DMS53 treated with DMSO at 0.1 percent for 48 hours (cell line): Measurements from ENCODE around the gene SERTM2.
"Not testable (repeated sequence)": the region's sequence is repeated elsewhere in the genome, so short reads cannot be mapped to it uniquely, and the experiment has no call there.

Source experiments
- DNase-seq: peaks from one replicate; lab custom pipeline; 2025; ENCODE audit not compliant: unreplicated experiment; lab: John Stamatoyannopoulos, UW

SERTM2 gene

DNA sequence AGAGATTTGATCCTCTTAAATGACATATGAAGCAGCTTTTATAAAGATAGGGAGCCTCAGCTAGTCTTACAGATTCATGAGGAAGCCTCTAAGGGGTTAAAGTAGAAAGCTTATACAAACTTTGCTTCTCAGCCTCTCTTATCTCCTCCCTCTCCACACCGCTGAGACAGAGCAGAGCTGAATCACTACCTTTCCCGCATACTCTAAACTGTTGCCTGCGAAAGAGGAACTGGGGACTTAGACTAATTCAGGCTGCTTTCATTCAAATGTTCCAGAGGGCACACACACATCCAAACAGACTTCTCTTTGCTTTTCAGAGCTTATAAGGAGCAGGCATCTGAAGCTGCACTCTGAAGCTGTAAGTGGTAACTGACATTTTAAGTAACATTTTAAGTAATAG, at the start of gene SERTM2:
Gene SERTM2, plus strand, starts transcription at position 169 of the 400 bp plus-strand sequence. CDS start 7,213 bp downstream, outside the sequence.
- DNase-seq: peak; percentile 16

DNA sequence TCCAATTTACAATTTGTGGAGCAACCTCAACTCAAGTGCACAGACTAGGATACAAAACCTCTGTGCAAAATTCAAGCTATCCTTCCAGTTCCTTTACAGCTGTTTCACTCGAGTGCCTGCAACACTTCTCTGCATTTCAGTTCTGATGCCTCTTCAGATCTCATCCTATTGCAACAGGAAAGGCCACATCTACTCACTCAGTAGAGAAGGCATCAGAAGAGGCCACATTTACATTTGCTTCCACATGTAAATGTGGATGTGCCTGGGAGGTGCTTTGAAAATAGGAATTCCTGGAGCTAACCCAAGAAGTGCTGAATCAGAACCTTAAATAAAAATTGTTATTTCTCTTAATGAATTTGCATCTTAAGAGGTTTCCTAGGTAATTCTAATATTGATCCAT, 45.8 kb upstream of the SERTM2 start:
- DNase-seq: no peak

DNA sequence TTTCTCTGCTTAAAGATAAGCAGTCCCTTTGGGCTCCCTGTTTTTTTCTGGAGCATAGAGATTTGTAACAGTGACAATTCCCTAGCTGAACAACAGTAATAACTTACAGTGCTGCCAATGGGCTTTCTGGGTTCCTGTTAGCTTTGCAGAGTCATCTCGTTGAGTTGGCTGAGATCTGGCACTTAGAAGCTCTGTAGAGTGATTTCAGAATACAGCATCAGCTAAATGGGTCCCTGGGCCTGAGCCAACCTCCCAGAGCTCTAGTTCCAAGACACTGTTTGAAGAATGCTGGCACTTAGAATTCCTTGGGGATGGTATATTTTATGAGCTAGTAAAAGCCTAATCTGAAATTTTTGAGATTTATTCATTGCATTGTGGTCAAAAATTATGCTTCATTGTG, 43.5 kb upstream of the SERTM2 start:
- no peak for DNase-seq

DNA sequence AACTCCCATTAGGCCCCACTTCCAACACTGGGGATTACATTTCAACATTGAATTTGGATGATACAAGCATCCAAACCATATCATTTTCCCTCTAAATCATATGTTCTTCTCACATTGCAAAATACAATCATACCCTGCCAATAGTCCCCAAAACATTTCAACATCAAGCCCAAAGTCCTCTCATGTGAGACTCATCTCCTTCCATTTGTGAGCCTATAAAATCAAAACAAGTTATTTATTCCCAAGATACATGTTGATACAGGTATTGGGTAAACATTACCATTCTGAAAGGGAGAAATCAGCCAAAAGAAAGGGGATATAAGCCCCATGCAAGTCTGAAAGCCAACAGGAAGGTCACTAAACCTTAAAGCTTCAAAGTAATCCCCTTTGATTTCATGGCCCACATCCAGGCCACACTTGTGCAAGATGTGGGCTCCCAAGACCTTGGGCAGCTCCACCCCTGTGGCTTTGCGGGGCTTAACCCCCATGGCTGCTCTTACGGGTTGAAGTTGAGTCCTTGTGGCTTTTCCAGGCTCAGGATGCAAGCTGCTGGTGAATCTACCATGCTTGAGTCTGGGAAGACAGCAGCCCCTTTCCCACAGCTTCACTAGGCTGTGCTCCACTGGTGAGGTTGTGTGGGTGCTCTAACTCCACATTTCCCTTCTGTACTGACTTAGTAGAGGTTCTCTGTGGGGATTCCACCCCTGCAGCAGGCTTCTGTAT, 40.6 kb upstream of the SERTM2 start:
- DNase-seq: no peak

DNA sequence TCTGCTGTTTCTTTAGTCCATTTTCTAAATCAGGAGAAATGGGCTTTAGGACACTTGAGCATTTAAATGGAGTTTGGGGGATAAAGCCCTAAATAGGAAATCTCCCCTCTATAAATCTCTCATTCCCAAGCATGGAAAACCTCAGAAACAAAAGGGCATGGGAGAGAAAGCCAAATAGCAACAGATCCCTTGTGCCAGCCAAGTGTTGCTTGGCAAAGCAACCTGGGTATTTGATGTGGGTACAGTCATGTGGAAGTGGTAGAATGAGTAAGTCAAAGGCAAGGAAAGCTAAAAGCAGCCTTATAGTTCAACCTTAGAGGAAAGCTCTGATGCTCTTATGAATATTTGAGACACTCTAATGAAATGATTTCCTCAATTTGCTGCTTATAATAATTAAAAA, 29.5 kb upstream of the SERTM2 start:
- no peak for DNase-seq

DNA sequence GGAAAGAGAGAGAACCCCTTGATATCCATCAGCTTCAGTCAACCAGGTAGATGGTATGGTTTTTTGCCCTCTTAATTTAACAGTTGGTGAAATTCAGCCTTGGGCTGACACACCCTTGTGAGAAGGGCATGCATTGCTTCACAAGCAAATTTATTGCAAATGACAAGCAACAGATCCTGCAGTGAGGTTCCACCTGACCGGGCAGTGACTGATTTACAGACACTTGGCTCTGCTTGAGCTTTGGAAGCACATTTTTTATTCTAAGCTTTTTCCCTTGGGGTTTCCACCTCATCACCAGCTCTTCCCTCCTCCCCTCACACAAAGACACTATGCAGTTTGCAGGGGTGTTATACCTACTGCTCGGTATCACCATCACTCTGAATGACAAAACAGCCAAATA, 28.3 kb upstream of the SERTM2 start:
- DNase-seq: no peak

DNA sequence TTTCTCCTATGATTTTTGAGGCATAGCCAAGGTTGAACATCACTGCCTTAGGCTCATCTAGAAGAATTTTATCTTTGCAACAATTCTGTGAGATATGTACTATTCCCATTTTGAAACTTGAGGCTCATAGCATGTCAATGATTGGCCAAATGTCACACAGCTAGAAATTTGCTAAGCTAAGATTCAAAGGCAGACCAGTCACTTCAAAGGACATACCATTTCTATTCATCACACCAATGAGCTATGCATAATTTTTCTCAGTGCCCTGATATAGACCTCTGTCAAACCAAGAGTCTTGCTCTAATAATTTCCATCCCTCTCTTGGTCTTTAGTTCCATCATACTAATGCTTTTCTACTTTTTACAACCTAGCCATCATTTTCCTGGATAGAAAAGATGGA, 27.6 kb upstream of the SERTM2 start:
- DNase-seq: no peak

DNA sequence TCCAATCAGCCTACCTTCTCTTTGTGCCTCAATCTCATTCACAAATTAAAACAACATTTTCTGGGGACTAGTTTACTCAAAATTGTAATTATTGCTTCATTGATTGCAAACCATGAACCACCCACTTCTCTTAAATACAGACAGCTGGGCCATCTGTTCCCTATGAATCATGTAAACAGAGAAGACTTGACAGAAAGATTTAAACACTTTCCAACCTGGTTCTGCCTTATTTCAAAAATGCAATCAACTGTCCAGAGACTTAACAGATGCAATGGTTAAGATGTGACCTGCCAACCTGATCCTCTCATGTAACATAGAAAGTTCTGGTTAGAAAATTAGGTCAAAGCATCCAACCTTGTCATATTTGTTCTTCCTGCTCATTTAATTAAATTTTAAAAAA, 20.8 kb upstream of the SERTM2 start:
- peak; percentile 4 for DNase-seq

DNA sequence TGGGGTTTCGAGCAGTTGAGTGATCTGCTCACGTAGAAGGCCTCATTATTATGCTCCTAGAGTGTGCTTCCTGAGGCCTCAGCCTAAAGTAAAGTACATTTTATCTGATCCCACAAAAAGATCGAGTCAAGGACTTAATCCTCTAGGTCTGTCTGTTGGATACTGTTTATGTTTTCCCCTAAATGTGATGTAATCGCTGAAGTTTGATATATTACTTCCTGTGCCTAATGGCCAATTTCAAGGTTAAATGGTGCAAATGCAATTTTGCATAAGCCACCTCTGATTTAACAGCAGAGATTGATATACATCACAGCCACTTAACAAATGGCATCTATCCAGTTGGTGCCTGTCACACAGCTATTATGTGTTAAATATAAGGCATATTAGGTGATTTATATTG, 19.4 kb upstream of the SERTM2 start:
- no peak for DNase-seq

DNA sequence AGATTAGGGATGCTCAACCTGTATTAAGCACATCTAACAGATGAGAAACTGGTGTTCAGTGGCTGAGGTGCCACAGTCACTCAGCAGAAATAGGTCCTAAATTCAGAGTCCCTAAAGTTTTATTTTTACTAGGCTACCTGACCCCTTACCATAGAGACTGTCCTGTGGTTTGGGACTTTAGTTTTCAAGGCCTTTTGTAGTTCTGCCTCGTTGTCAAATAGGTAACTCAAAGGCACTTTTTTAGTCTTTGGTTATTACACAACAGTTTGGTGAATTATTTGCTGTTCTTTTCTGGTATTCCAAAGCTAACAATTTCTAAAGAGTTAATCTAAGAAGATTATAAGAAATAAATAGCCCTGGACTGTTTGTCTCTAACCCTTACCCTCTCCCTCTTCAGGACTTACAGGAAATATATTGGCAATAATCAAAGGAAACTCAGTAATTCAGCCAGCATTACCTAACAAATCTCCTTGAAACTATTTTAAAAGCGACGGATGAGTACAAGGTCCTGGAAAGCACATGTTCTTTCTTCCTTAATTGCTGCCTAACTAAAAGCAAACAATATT, 12.8 kb upstream of the SERTM2 start:
- DNase-seq: no peak

DNA sequence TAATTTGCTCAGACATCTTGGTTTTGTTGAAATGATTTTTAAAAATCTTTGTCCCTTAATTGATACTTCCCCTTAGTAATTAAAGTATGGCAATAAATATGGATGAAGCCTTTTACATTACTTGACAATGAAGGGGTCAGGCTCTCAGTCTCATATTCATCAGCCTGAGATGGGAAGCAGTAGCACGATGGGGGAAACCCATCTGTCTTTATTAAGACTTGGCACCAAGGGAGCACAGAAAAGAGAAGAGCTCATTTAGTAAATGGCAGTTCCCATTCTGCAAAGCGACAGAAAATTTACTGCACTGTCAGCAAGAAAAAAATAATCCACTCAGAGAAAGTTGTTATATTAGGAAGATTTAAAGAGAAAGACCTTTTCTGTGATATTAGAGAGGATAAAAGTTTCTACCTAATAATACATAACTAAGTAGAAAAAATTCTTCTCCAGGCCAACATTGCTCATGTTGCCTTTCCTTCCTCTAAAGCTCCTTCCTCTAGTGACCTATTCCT, 7.9 kb upstream of the SERTM2 start:
- no peak for DNase-seq

DNA sequence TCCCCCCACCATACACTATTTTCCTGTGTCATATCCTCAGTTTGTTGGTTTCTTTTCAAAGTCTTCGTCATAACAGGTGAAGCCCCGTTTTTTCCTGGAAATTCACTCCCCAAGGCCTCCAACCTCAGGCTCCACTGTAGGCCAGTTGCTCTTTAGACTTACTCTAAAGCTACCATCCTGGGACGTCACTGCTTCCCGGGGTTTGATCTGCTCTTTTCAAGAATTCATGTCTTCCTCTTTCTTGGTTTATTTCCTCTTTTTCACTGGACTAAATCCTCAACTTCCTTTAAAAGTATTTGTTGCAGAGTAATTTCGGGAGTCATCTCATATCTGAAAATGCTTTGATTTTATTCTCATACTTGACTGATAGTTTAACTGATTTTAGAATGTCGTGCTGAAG, 6.5 kb upstream of the SERTM2 start:
- no peak for DNase-seq

DNA sequence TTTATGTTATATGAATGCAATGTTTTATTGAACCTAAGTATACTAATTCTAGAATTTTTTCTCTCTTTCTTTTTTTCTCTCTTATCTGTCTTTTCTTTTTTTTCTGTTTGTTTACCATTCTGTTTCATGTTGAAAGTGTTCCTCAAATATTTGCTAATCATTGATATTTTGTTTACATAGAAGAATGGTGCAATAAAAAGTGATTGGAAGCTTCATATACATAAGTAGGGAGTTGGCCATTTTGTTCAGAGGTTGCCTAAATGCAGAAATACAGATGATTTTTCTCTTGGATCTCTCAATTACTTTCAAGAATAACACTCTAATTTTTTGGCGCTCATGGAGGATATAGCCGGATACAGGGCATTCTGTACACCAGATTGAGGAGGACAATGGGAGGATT, 5.7 kb upstream of the SERTM2 start:
- DNase-seq: peak; percentile 50

DNA sequence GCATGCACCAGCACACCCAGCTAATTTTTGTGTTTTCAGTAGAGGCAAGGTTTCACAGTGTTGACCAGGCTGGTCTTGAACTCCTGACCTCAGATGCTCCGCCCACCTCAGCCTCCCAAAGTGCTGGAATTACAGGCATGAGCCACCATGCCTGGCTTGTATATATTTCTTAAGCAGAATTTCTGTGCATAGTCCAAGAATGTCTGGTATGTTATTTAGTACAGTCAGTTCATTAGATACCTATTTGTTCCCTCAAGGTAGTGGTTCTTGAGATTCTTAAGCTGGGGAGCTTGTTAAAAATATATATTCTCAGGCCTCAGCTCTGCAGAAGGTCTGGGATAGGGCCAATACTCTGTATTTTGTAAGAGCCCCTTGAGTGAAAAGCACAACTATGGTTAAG, 4.6 kb upstream of the SERTM2 start:
- DNase-seq: no peak

DNA sequence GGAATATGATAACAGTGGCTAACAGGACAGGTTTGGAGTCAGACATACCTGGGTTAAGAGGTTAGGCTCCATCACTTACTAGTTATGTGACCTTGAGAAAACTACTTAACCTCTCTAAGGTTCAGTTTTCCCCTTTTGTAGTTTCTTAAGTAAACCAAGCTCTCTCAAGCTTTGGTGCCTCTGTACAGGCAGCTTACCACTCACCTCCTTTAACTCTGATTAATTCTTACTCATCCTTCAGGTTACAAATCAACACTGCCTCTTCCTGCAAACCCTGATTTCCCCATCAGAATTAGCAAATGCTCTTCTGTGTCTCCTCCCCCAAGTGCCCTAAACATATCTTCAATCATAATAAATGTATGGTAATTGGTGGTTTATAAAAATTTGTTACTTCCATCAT, 3.5 kb upstream of the SERTM2 start:
- DNase-seq: no peak

DNA sequence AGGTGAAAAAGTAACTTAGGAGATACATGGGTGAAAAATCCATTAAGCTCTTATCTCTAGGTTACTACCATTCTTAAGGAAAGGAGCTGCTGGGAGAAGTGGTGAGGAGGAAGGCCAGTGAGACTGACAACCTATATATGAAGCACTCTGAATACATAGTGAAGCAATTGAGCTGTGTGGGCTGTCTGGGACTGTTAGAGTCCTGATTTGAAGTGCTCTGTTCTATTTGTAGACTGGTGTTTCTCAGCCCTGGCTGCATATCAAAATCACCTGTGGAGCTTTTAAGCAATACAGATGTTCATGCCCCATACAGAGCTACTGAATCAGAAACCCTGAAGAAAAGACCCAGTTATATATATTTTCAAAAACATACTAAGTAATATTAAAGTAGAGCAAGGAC, 3.9 kb downstream of the SERTM2 start:
- DNase-seq: no peak

DNA sequence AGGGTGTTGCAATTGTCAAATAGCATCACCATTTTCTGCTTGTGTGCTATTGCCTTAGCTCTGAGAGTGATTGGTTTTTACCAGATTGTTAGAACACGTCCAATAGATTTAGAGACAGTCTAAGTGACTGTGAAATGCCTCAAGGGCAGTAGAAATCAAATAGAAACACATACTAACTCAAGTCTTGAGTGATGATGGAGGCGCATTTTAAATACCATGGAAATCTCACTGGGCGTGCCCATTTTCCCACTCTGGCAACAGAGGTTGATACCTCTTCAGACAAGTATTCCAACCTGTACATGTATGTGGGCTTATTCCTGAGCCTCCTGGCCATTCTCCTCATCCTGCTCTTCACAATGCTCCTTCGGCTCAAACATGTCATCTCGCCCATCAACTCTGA, 7.2 kb downstream of the SERTM2 start:
- DNase-seq: no peak

DNA sequence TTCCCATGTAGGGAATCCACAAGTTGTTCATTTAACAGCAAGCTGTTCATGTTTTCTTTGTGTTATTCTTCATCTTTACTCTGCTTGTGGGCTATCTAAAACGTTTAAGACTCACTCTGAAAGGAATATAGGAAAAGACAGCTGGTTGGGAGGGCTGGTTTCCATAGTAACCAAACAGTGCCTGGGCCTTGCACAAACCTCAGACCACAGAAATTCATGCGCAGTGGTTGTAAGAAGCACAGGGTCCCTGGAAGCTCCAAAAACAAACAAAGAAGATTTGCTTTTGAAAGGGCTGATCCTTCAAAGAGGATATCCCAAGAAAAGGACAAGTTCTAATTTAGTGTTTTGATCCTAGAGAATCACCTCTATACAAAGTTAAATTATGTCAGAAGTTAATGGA, 7.8 kb downstream of the SERTM2 start:
- DNase-seq: no peak

DNA sequence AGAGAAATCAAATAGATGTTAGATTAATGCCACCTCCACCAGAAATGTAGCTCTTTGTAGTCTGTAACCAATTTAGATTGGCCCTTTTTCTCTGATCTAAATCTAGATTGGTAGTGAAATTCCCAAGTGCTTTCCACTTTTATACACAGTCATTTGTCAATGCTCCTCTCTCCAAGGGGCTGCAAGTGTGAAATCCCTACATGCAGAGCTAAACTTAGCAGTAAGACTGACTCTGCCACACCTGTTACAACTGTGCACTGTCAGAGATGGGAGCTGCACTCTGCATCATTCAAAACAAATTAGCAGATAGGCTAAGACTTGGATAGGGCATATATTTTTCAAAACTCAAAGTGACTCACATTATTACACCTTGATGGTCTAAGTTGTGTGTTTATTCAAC, 9.1 kb downstream of the SERTM2 start:
- DNase-seq: no peak

DNA sequence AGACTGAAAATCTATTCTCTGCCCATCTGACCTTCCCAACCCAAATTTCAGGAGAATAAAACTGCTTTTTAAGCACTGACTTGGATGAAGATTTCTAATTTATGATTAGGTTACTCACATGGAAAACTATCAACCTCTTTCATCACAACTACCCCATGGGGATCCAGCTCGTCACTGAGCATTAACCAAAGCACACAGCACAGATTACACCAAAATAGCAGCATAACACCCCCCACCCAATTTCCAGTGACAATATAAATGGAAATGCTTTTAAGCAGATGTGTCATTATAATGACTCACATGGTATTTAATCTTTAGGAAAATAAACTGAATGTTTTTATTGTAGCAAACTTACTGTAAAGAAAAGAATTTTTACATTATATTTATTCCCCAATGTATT, 9.7 kb downstream of the SERTM2 start:
- no peak for DNase-seq

DNA sequence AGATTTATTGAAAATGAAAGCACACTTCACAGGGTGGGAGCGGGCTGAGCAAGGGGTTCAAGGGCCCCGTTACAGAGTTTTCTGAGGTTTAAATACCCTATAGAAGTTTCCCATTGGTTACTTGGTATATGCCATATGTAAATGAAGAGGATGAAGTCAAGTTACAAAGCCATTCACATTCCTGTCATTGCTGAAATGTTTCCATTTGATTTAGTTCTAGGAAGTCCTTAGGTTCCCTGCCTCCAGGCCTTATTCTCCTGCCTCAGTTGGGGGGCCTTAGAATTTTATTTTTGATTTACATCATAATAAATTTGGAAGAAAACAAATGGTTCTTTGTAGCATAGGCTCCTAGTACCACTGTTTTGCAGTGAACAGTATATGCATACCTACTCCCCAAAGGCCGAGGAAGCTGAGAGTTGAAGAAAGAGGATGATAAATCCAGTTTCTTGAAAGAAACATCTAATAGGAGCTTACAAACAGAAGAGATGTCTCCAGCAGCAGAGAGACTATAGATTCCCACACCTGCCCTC, 31.8 kb downstream of the SERTM2 start:
- no peak for DNase-seq

DNA sequence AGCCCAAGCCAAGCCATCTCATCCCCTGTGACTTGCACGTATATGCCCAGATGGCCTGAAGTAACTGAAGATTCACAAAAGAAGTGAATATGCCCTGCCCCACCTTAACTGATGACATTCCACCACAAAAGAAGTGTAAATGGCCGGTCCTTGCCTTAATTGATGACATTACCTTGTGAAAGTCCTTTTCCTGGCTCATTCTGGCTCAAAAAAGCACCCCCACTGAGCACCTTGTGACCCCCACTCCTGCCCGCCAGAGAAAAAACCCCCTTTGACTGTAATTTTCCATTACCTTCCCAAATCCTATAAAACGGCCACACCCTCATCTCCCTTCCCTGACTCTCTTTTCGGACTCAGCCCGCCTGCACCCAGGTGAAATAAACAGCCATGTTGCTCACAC, 37.8 kb downstream of the SERTM2 start:
- not testable (repeated sequence) for DNase-seq
